T-helper 22 cell (primary cell): Measurements from ENCODE around the gene TCP1.
"Not testable (repeated sequence)": the region's sequence is repeated elsewhere in the genome, so short reads cannot be mapped to it uniquely, and the experiment has no call there.

Experiments
- DNase-seq: peaks from one replicate; pipeline ENCODE4 v3.0.0-alpha.2; 2020; ENCODE audit warnings: low read depth

TCP1 gene

DNA sequence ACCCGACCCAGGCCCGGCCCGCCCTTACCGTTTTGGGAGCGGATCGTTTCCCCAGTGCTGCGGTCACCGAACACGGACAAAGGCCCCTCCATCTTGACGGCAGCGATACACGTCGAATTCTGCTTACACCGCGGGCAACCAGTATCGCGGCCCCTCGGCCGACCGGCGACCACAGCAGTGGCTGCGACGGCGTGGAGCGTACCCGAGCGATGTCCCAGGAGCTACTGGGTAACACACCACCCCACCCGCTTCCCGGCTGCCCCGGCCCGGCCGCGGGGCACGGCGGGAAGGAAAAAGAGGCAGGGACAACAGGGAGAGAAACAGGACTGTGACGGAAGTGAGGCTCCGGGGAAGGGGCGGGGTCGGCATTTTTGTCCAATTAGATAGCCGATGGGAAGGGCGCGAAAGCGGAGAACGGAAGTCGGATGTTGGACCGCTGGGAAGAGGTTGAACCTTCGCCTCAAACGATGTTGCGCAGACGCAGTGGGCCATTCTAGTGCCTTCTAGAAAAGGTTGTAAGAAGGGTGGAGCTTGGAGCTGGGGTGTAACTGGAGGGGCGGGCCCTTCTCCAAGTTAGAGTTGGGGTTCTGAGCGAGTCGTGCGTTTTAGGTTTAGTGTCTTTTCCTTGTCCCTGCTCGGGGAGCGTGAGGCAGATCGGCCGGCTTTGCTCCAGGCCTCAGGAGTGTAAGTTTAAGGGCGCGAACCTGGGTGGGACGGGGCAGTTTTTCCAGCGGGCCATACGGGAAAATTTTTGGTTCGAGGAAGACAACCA, at the start of gene TCP1:
Gene TCP1 (minus strand): TSS at position 226 of the 772 bp plus-strand sequence. CDS start 134 bp downstream, at position 92.
- DNase-seq: peak; percentile 99

DNA sequence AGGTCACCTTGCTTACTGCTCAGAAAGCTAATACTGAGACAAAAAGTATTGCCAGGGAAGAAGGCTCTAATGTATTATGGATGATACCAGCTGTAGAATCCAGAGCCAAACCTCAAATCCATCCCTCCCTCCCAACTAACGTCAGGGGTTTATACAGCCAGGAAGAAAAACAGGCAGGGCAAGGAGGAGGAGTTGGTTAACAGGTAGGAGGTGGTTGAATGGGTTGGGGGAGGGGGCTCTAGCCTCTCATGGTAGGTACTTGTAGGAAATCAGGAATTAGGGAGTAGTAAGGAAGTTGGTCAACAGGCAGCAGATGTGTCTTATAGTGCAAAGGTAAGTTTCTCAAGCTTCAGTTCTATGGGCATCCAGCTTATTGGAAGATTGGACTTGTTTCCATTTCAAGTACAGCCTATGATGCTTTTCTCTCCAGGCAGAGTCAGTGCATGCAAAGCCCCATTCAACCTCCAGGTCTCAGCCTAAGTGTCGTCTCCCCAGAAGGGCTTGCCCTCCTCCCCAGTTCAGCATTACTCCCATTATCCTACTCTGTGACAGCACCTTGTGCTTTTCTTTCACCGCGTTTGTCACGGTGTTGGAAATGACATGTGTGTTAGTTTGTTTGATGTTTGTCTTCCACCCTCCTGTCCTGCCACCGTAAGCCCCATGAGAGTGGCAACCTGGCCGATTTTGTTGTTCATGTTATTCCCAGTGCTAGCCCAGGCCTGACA, 48.8 kb upstream of the TCP1 start:
- no peak for DNase-seq

DNA sequence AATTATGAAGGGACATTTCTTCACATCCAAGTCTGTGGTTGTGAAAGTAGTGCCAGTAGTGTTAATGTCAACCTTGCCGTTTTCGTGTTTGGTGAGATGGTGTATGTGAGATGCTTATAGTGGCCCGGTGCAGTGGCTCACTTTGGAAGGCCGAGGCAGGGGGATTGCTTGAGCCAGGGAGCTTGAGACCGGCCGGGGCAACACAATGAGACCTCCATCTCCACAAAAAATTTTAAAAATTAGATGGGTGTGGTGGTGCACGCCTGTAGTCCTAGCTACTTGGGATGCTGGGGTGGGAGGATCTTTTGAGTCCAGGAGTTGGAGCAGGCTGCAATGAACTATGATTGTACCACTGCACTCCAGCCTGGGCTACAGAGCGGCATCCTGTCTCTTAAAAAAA, 48.1 kb upstream of the TCP1 start:
- DNase-seq: no peak

DNA sequence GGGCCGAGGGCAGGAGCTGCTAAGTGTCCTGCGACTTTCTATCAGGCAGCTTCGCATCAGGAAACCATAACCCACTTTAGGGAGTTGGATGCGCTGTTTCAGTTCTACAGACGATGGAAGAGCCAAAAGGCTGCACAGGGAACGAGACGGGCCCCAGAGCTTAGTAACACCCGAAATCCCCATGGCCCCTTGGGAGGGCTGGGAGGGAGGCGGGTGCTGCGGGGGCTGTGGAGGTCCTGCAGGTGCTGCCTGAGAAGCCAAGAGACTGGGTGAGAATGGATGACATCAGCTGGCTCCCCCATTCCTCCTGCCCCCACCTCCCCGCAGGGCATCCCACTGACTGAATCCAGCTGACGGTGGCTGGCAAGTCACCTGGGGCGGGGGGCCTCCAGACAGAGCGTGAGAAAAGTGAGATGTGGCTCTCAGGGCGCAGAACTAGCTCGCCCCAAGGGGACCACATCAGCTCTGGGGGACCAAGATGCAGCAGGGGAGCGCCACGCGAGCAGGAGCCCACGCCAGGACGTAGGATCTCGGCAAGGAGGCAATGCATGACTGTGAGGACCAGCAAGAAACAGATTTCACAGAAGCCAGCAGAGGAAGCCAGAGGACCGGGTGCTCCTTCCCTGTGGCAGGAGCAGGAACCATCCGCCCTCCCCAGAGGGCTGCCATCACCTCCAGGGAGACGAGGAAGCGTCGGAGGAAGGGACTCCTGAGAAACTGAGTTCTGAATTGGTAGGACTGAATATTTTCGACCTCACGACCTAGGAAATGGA, 47.5 kb upstream of the TCP1 start:
- DNase-seq: no peak

DNA sequence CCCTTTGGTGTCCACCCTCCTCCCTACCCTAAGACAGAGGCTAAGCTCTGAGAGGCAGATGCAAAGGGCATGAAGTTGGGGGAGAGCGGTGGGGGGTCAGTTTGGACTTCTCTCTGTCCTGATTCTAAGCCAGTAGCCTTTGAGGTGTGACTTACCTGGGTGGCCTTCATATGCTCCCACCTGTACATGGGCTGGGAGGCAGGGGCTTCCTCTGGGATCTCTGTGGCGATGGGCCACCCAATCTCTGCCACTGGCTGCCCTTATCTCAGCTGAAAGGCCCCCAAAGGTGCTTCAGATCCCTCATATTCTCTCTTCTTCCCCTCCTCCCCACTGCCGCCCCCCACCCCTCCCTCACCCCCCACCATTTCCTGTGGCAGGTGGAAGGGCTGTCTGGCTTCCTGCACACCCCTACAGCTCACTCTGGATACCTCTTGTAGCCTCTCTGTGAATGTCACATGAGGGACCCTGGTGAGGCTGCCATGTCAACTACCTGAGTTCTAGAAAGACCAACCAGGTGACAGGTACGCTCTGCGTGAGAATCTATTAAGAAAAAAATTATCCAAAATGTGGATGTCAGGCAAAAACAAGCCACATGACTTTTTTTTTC, 44.7 kb upstream of the TCP1 start:
- no peak for DNase-seq

DNA sequence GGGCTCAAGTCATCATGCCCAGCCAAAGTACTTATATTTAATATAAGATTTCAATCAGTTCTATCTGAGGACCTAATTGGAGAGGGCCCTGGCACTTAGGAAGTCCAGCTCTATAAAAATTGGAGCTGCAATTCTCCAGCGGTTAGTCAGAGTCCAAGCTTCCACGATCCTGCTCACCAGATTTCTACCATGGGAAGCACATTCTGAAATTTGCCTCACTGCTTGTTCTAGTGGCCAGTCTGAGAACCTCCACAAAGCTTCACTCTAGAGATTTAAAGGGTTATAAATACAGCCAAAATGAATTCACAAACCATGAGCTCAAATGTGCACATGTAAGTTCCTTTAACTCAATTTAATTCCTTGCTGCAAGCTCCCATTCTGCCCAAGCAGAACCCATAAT, 44.2 kb upstream of the TCP1 start:
- DNase-seq: no peak

DNA sequence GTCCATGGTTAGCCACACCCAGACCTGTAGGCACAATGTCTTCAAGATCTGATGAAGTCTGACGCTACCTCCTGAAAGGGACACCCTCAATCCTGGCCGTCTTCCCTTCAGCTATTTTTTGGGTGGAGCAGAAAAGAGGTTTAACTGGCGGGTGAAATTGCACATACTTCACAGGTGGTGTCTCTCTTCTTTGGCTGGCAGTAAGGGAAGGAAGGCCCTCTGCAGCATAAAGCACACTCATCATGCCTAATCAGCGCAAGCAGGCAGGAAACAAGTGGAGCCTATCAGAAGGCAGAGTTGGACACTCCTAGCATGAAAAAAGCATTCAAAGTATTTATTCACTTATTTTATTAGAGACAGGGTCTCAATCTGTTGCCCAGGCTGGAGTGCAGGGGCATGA, 43.5 kb upstream of the TCP1 start:
- no peak for DNase-seq

DNA sequence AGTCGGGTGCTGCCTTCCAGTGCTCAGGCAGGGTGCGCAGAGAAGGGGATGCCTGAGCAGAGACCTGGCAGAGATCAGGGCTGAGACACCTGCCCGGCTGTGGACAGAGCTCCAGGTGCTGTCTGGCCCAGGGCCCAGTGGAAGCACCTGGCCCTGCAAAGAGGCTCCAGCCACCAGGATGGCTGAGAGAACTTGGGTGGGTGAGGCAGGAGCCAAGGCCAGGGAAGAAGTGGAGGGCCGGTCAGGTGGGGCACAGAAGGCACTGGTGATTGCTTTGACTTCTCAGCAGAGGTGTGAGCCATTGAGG, 41.9 kb upstream of the TCP1 start:
- no peak for DNase-seq

DNA sequence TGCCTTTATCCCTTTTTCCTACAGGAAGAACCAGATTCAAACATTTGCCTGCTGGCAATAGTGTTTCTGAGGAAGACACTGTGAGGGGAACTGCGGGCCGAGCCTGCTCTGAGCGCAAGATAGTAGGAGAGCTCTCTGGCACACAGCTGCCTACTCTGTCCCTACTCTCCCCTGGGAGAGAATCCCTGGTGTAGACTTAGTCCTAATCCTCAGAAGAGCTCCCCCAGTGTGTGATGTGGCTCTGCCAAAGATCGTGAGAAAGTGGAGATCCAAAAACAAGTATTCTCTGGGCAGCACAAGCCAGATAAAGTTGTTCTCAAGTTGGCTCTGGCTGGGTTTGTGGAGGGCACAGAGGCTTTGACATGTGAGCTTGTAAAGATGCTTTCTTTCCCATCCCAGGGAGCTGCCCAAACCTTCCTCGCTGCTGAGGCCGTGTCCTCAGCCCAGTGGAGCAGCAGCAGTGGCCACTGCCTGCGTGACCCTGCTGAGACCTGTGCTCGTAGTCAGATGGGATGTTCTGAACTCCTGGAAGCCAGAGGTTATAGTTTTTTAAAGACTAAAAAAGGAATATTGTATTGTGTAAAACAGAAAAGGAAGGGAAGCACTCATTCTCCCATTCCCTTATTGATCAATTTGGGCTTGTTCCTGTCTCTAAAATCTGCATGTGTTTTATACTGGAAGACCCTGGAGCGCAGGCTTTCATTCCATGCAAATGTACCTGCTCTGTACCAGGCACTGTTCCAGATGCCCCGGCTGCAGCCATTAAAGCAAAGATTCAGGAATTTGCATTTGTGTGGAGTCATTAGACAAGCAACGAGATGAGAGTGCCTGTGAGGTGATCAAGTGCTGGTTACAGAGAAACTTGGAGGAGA, 41.3 kb upstream of the TCP1 start:
- no peak for DNase-seq

DNA sequence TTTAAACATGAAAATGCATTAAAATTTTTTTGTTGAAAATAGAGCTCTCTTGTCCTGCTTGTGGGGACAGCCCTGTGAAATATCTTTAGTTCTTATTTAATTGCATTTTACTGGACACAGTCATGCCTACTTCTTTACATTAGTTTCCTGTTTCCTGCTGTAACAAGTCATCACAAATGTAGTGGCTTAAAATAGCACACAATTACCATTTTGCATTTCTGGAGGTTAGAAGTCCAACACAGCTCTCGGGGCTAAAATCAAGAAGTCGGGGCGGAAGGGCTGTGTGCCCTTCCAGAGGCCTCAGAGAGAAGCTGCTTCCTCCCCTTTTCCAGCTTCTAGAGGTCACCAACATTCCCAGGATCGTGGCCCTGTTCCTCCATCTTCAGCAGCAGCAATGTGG, 40.1 kb upstream of the TCP1 start:
- DNase-seq: no peak

DNA sequence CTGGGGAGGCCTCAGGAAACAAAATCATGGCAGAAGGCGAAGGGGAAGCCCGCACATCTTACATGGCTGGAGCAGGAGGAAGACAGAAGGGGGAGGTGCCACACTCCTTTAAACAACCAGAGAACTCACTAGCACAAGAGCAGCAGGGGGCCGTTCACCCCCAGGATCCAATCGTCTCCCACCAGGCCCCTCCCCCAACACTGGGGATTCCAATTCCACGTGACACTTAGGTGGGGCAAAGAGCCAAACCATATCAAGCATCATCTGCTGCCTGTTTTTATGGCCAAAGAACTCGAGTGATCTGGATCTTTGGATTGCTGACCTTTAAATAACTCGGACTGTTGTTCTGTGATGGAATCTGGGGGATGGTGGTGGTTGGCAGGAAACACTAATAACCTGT, 38.7 kb upstream of the TCP1 start:
- no peak for DNase-seq

DNA sequence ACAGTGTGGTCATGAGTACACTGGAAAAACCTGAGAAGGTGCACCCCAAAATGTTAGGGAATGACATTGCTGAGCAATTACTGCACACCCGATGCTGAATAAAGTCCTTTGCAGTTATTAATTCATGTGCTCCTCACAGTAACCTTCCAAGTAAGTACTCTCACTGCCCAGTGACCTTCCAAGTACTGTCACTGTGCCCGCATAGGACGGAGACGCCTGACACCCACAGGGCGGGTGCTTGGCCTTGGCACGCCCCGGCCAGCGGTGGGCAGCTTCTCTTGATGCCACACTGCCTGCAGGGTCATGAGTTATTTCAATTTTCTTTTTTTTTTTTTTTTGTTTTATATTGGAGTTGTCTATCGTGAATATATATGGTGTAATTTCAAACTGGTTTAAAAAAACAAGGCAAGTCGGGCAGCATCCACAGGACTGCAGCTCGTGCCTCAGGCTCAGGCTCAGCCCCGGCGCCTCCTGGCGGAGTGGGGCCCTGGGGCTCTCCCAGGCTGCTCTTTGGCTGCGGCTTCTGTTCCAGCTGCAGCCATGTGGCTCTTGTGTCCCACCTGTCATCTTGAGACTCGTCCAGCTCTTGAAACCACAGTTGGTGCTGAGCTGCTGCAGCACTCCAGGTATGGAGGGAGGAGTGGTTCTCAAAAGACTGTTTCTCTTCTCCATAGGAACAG, 37.7 kb upstream of the TCP1 start:
- DNase-seq: no peak

DNA sequence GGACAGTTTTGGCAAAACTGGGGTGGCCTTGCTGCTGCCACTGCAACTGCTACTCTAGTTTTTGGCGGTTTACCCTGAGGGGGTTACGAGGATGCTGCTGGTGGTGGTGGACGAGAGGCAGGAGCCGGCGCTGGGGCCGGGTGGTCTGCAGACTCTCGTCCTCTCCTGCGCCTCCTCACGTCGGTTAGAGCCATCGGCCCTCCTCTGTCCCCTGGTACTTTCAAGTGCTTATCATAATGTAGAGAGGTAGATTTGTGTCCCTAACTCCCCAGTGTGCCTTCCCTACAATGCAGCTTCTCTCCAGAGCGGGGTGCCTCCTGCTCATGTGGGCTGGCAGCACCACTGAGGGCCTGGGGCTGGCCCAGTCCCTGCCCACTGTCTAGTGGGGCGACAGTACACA, 36.6 kb upstream of the TCP1 start:
- DNase-seq: no peak

DNA sequence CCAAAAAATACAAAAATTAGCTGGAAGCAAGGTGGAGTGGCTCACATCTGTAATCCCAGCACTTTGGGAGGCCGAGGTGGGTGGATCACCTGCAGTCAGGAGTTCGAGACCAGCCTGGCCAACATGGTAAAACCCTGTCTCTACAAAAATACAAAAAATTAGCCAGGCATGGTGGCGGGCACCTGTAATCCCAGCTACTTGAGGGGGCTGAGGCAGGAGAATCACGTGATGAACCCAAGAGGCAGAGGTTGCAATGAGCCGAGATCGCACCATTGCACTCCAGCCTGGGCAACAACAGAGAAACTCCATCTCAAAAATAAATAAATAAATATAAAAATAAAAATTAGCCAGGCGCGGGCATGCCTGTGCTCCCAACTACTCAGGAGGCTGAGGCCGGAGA, 35.3 kb upstream of the TCP1 start:
- DNase-seq: not testable (repeated sequence)

DNA sequence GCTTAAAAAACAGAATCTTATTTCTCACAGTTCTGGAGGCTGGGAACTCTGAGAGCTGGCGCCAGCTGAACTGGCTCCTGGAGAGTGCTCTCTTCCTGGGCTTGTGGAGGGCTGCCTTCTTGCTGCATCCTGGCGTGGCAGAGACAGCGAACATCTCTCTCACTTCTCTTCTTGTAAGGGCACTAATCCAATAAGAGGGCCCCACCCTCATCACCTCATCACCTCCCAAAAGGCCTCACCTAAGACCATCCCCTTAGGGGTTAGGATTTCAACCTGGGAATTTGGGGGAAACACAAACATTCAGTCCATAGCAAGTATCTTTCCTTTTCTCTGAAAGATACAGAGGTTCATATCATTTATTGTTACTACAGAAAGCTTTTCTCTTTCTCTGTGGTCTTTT, 34.6 kb upstream of the TCP1 start:
- no peak for DNase-seq

DNA sequence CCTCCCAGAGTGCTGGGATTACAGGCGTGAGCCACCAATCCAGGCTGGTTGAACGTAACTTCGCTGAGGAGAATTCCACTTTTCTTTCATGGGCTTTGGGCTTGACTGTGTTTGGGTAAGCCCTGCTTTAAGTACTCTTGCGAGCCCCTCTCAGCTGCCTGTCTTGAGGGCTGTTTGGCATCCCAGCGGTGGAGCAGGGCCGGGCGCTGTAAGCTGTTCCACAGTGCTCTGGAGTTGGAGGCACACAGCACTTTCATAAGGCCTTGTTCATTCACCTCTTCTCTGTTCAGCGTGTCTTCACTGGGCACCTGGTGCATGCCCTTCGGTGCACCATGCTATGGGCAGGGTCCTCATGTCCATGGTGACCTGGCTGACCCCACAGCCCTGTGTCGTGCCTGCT, 32.3 kb upstream of the TCP1 start:
- DNase-seq: no peak

DNA sequence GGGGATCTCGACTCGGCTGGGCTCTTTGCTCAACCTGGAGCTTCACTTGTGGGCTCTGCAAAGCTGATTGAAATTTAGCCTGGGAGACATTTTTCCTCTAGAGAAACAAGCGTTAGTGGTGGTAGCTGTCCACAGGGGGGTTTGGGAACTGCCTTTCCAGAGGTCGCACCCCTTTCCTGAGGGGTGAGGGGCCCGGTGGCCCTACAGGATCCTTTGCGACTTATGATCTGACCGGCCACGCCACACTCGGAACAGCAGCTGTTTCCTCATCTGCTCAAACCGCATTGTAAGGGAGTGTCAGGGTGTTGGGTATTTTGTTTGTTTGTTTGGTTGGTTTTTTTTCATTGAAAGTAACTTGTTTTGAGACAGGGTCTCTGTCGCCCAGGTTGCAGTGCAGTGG, 31.7 kb upstream of the TCP1 start:
- no peak for DNase-seq

DNA sequence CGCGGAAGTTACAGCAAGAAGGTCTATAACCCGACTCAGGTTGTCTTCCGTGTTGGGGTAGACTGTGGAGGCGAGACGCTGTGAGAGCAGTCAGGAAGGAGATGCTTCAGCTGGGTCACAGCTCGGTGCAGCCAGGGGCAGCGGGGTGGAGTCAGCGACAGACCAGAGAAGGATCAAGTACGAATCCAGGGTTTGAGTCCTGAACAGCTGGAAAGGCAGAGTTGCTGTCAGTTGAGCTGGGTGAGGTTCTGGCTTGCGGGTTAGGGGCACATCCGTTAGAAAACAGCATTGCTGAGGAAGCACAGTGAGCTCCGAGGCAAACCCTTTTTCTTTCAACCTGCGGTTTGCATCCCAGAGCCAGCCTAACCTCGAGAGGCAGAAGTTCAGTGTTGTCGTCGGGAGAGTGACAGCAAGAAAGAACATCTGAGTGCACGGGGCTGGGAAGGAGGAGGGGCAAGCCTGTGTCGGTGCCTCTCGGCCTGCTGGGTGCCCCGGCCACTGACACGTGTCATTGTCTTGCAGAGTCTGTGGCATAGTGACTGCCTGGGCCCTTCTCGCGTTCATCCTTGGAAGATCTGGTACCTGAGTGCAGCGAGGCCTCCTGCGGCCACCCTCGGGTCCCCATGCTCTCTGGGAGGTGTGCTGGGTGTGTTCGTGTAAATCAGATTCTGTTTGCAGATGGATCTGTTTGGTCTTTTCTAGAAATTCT, 30.7 kb upstream of the TCP1 start:
- DNase-seq: peak; percentile 4

DNA sequence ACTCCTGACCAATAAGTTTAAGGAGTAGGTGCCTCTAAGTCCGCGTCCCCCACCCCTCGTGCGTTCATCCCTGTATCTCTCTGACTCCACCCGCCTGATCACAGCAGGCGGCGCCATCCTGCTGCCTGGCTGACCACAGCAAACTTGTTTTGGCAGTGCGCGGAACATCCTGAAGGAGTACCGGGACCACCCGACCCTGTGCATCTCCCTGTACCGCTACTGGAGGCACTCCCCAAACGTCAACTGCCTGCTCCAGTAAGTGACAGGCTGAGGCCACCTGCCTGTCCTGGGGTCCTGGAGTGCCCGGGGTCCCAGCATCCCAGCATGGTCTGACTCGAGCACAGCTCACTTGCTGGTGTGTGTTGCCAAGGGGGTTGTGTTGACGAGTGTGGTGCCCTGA, 29.7 kb upstream of the TCP1 start:
- no peak for DNase-seq

DNA sequence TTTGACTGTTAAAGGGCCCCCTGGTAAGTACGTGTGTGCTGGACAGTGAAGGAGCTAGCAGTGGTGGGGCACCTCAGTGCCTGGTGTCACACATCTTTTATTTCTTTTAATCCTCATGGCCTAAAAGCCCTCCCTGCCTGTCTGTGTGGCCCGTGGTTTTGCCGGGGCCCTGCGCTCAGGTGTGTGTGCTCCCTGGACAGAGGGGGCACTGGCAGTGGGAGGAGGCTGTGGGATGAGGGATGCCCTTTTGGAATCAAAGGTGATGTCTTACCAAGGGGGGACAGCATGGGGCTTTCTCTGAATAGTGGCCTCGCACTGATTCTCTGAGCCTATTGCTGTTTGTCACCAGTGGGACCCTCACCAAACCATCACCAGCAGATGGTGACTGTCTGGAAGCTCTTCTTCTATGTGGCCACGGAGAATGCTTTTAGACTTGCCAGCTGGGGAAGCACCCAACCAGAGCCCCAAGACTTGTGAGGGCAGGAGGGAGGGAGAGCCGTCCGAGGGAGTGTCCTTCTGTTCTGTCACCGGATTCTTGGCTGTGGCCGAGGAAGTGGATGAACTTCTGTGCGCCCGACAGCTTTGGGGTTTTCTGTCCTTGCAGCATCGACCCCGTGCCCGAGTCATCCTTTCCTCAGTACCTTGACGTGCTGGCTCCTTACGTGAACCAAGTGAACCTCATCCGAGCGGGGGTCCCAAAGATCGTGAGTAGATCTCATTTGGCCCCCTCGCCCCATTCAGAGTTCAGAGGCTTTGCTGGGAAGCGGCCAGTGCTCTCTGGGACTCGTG, 28.7 kb upstream of the TCP1 start:
- no peak for DNase-seq
